Measurements from ENCODE around the gene PIEZO2.

Gene PIEZO2

GRCh38 chr18:10851824-10852319 is 297.5 kb downstream of the PIEZO2 start:
- no peak overlapping the region for H3K4me3 ChIP-seq (replicated peaks; ENCODE audit: insufficient read depth, low read length)
- TF ChIP-seq GABPA (IDR thresholded peaks at IDR 0.05; ENCODE audit: low read depth) = no peak
- TF ChIP-seq CTCF (IDR thresholded peaks at IDR 0.05; ENCODE audit: insufficient read depth, low read length) = peak; percentile 65
- TF ChIP-seq POLR2AphosphoS5 (IDR thresholded peaks at IDR 0.05; ENCODE audit: low read depth) = no peak
- TF ChIP-seq SPI1 (IDR thresholded peaks at IDR 0.05; ENCODE audit: borderline replicate concordance, low read depth) = no peak
- no peak for TF ChIP-seq REST (IDR thresholded peaks at IDR 0.05; ENCODE audit: insufficient replicate concordance, low read depth)
- H3K27me3 ChIP-seq (ENCODE audit: insufficient read depth, poor library complexity, severe bottlenecking) = peaks cover 18% of the 10 kb centered on the region
- DNase-seq (ENCODE audit: low read depth in 1 of 2, low spot score in 1 of 2) = peak in 1 of 2 experiments; percentile 20
- H3K27ac ChIP-seq (replicated peaks) = no peak overlapping the region

- H3K27ac ChIP-seq (replicated peaks) = no peak overlapping the region
- DNase-seq (ENCODE audit: low read depth in 1 of 2, low spot score in 1 of 2) = no peak
- peaks cover 8% of the 10 kb centered on the region for H3K27me3 ChIP-seq (ENCODE audit: insufficient read depth, poor library complexity, severe bottlenecking)
- H3K4me3 ChIP-seq (replicated peaks; ENCODE audit: insufficient read depth, low read length) = no peak overlapping the region
- no peak for TF ChIP-seq GABPA (IDR thresholded peaks at IDR 0.05; ENCODE audit: low read depth)
- no peak for TF ChIP-seq SPI1 (IDR thresholded peaks at IDR 0.05; ENCODE audit: borderline replicate concordance, low read depth)
- TF ChIP-seq POLR2AphosphoS5 (IDR thresholded peaks at IDR 0.05; ENCODE audit: low read depth) = no peak
- no peak for TF ChIP-seq CTCF (IDR thresholded peaks at IDR 0.05; ENCODE audit: insufficient read depth, low read length)
- no peak for TF ChIP-seq REST (IDR thresholded peaks at IDR 0.05; ENCODE audit: insufficient replicate concordance, low read depth)
Measured at GRCh38 chr18:10850840-10851239, 298.5 kb downstream of the PIEZO2 start.

- Histone ChIP-seq H3K27ac (replicated peaks) (no peak overlapping the region), H3K4me3 (replicated peaks; ENCODE audit: insufficient read depth, low read length) (no peak overlapping the region), H3K27me3 (ENCODE audit: insufficient read depth, poor library complexity, severe bottlenecking) (peaks cover 6% of the 10 kb centered on the region)
- DNase-seq (ENCODE audit: low read depth in 1 of 2, low spot score in 1 of 2) = no peak
- no peak for TF ChIP-seq POLR2AphosphoS5 (IDR thresholded peaks at IDR 0.05; ENCODE audit: low read depth)
Measured at GRCh38 chr18:10850216-10850615, 299.2 kb downstream of the PIEZO2 start.

GRCh38 chr18:10847907-10848306 is 301.5 kb downstream of the PIEZO2 start:
- TF ChIP-seq POLR2AphosphoS5 (IDR thresholded peaks at IDR 0.05; ENCODE audit: low read depth) = no peak
- no peak for TF ChIP-seq GABPA (IDR thresholded peaks at IDR 0.05; ENCODE audit: low read depth)
- TF ChIP-seq CTCF (IDR thresholded peaks at IDR 0.05; ENCODE audit: insufficient read depth, low read length) = no peak
- TF ChIP-seq SPI1 (IDR thresholded peaks at IDR 0.05; ENCODE audit: borderline replicate concordance, low read depth) = no peak
- DNase-seq (ENCODE audit: low read depth in 1 of 2, low spot score in 1 of 2) = no peak
- H3K27ac ChIP-seq (replicated peaks) = no peak overlapping the region
- peaks cover 6% of the 10 kb centered on the region for H3K27me3 ChIP-seq (ENCODE audit: insufficient read depth, poor library complexity, severe bottlenecking)
- H3K4me3 ChIP-seq (replicated peaks; ENCODE audit: insufficient read depth, low read length) = no peak overlapping the region
